HT-29 (cell line): ENCODE data around the gene APCDD1. TPM values are rescaled to one million over a fixed set of nuclear protein-coding genes. Genes with fewer than 3 reads are reported as not detected.
A peak's percentile ranks its signal among the peaks of the same experiment; 100 is the strongest.

ENCODE experiments used
- DNase-seq: peaks from one replicate; pipeline ENCODE4 v3.0.0-alpha.2; 2015; ENCODE audit warnings: low spot score
- total RNA-seq: library from RNA; depleted of rRNA; stranded (reverse); fragments of >200 nt; shearing (Covaris generic); gene quantifications from 2 replicates; pipeline ENCODE4 v1.2.3, GENCODE V29; 2014

APCDD1 gene
- total RNA-seq, 1 experiment from 2014 or later: not detected

DNA sequence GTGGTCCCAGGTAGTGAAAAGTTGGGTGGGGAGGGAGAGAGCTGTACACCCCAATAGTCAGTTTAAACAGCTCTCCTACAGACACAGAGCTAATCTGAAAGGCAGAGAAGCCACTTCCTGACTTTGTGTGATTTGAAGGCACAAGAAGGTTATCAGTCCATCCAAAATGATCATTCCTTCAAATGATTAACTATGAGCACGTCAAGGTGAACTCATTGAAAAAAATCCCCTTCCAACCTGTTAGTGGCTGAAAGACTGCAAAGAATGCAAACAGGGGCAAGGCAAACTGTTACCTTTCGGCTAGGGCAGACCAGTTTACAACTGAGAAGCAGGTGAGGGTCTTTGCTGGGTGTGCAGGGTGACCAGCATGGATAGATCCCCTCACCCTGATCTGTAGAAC is 22.8 kb upstream of the APCDD1 start:
- DNase-seq: no peak

DNA sequence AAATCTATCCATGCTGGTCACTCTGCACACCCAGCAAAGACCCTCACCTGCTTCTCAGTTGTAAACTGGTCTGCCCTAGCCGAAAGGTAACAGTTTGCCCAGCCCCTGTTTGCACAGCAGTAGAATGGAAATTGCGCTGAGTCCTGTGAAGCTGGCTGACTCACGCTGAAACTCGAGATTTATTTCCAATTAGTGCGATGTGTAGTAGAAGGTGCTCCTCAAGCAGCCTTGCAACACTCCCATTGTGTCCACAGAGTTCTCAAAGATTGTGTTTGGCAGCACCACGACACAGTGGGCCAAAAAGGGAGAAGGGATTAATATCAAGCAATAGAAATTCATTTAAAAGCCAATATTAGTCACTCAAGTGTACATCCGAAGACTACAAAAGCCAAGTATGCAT is 21.7 kb upstream of the APCDD1 start:
- DNase-seq: no peak

DNA sequence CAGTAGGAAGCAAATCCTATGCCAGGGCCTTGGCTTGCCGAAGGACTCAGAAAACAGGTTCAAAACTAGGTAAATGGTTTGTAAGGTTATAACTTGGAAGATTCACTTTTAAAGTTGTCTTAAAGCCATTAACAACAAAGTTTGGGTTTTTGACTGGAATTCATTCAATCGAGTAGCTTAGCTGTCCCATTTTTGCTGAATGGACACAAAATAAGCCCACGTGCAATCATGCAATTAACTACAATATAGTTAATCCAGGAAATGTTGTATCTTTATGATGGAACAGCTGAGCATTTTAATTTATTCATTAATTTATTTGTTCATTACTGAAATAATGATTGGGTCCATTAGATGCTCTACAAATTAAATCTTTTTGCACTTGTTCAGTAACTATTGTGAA is 18.3 kb upstream of the APCDD1 start:
- DNase-seq: no peak

DNA sequence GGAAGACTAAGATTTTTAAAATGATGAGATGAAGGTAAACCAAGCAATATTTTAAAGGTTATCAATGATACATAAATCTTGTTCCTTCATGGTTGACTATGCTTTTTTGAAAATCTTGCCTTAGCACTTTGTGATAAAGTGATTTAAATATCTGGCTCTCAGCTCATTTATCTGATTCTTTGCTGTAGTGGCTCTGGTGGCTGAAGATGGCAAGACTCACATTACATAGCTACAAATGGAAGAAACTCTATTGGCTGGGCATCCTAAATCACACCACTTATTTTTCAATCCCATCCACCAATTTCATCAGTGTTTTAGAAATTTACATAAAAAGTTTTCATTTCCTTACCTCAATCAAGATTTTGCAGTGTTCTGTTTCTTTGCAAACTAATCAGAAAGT is 16.6 kb upstream of the APCDD1 start:
- DNase-seq: peak; percentile 45

DNA sequence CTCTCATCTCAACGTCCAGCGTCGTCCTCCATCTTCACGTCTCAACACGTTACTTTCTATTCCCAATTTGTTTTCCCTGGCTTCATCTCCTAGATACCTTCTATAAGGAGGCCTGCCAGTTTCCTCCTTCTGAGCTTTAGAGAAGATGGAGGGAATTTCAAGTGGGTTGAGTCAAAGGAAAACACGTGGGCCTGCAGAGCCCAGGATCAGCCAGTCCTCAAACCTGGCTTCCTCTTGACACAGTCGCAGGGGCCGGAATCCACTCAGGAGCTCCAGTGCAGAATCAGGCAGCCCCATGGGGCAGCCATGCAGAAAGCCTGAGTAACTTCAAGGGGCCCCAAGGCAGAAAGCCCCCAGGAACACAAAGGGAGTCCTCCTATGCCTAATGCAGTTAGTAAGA is 14.5 kb upstream of the APCDD1 start:
- no peak for DNase-seq

DNA sequence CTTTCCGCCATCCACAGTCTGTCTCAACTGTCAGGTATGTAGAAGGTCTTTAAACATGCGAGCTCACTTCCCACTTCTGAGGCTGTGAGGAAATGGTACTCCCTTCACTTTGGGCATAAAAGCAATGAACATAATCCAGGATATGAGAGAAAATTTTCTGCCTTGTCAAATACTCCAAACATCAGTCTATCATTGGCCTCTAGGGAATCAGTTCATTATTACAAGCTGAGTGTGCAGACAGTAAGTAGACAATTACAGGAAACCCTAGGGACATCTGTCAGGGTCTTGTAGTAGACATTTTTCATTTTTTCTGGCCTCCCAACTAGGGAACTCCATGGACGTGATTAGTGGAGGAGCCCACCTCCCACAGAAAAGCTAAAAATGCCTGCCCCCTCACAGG is 13.6 kb upstream of the APCDD1 start:
- no peak for DNase-seq

DNA sequence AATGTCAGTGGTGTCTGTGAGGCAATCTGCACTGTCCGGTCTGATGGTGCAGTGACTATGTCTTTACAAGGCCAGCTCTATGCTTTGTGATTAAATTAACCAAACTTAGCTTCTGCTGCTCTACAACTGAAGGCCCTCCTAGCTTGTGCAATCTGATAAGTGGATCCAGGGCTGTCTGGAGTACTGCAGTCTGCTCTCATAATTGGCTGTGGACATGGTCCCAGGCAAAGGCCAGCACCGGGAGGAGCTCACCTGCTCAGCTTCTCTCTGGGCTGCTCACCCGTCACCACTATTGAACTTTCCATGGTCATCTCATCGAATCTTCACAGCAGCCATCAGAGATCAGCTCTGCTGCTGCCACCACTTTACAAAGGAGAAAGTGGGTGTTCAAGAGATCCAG is 13.0 kb upstream of the APCDD1 start:
- no peak for DNase-seq

DNA sequence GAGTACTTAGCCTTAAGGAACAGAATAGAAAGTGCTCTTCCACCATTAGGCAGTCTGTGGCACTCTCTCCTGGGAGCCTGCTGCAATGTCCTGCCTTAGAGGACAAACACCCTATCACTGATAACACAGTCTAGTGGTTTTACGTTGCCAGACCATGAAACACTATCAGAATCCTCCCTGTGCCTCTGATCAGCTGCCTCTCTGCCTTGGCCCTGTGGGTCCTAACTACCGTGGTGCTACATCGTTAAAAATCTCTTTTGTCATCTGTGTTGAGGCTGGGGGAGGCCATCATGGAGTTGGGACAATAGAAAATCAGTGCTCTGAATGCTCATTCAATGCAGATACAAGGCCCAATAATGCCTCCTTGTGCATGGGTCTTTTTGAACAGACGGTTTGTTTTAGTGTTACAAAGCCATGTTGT is 11.9 kb upstream of the APCDD1 start:
- DNase-seq: no peak

DNA sequence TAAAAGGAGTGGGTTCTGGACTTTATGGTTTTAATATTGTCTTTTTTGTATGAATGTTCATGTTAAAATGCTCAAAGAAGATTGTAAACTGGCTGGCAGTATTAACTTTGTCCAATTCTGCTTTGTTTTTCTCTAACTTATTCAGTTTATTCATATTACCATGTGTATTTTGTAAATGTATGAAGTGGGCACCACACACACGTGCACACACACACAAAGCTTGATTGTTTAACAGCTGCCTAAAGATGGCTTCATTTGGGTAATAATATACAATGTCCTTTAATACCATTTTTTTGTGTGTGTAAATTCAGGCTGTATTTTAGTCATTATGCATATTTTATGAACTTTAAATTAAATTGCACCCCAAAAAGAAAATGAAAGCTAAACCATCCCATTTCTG is 11.4 kb upstream of the APCDD1 start:
- DNase-seq: no peak

DNA sequence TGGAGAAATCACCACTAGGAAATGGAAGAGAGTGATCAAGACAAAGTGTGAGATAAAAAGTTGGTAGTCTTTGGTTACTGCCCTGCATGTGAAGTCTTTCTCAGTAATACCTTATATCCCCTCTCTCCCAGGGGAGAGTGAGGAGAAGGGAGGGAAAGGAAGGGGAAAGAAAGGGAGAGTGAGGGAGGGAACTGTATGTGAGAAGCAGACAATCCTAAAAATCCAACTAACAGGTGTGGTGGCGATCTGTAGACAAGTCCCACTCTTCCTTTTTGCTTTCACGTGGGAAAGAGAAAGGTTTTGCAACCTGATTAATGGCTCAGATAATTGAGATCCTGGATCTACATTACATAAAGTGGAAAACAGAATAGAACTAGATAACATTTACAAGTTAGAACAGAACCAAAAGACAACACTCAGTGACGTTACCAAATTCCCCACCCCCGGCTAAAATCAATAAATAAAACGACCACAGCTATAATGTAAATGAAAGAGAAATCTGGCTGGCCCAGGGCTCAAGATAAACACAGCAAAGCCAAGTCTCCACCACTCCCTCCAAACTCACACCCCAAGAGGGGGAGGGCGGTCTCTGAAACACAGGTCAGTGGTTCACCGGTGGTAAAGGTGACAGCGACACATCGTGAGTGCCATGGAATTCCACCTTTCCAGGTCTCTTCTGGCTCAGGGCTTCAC is 10.0 kb upstream of the APCDD1 start:
- DNase-seq: no peak

DNA sequence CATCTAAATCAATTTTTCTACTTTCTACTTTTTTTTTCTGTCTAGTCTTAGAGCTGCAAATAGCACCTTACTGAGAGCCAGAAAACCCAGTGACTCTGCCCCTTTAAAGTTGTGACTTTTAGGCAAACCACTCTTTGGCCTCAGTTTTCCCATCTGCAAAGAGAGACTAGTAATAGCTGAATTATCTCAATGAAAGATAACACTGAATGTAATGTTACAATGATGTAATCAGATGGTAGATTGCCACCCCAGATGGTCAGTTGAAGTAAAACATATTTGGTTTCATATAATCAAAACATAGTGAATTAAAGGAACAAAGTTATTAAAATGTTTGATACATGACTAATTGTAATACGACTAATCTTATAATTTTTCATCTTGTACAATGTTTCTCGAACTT is 5.0 kb upstream of the APCDD1 start:
- no peak for DNase-seq

DNA sequence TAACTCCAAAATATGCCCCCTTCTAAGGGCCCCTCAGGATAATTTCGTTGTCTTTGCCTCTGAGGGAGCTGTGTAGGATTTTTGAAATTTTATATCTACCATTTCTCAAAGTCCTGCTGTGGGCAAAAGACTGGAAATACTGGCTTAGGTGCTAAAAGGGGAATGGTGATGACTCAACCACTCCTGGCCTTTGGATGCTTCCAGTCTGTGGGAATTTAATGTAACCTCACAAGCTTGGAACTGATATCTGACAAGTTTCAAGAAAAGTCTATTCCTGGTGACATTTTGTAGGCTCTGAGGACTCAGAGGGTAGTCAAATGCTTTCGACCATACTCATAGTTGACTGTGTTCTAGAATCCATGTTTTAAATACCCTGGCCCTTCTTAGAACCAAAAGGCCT is 3.4 kb upstream of the APCDD1 start:
- DNase-seq: no peak

DNA sequence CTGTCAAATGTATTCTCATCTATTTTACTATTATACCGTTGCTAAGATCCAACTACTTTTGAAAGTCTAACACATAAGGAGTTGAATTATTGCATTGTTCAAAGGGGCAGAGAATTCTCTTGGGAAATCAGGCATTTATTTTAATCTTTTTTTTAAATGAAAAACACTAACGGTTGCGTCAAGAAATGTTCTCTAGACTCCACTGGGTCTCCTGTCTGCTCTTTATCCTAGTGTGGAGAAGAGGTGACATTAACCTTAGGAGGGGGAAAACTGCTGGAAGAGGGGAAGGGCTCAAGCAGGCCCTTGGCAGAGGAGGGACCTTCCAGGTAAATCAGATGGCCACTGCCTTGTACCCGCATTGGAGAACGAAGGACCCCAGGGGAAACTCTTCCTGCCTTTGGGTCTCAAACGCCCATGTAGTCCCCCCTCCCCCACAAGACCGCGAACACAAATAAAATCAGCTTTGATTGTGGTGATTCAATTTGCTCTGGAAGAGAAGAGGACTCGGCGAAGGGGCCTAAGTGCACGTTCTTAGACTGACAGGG is 1.1 kb upstream of the APCDD1 start:
- no peak for DNase-seq

DNA sequence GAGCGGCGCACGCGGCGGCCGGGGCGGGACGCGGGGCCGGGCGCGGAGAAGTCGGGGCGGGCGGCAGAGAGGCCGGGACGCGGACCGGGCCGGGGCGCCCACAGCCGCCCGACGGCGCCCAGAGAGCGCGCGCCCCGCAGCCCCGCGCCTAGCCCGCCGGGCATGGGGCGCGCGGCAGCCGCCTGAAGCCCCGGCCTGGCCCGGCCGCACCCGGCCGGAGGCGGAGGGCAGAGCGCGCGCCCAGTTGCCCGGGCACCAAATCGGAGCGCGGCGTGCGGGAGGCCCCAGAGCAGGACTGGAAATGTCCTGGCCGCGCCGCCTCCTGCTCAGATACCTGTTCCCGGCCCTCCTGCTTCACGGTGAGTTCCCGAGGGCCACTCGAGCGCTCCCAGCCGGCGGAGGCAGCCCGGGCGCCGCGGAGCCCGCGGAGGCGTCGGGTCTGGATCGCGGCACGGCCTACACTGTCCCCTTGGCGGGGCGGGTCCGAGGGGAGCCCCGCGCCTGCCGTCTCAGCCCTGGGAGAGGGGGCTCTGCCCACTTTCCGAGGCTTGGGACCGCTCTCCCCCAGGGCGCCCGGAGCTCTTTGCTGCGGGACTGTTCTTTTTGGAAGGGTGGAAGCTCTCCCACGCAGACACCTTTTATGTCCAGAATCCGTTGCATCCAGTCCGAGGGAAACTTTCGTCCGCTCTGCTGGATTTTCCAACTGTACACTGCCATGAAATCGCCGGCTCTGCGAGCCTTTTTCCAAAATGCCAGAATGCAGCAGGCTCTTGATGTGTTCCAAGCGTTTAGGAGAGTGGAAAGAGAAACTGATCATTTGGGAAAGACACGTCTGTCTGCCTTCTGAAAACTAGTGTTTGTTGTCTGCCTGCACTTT is 484 bp downstream of the APCDD1 start:
- no peak for DNase-seq

DNA sequence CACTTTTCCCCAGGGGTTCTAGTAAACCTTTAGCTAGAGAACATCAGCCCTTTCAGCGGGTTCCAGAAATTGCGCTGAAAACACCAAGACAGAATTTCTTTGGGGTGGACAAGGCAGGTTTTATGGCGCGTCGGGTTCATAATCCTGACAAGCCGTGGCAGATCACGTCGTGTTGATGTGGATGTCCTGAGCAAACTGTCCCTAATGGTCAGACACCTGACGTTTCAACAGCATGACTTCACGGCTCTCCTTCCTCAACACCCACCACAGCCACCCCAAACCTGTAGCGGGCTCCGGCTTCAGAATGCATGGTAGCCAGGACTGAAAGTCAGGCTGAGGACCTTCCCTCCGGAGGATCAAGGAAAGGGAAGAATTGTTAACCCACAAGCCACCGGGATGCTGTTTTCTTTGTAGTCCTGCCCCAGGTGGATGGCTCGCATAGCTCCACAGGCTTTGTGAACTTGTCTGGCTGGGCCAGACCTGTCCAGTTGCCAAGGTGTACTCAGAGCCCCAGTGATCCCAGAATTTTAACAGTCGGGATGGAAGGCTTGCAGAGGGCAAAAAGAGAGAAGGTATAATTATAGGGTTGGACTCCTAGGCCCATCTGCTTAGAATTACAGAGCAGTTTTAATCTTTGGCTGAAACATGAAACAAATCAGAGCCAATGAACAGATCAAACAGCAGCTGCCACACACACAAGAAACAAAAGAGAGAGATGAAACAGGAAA is 1.5 kb downstream of the APCDD1 start:
- no peak for DNase-seq

DNA sequence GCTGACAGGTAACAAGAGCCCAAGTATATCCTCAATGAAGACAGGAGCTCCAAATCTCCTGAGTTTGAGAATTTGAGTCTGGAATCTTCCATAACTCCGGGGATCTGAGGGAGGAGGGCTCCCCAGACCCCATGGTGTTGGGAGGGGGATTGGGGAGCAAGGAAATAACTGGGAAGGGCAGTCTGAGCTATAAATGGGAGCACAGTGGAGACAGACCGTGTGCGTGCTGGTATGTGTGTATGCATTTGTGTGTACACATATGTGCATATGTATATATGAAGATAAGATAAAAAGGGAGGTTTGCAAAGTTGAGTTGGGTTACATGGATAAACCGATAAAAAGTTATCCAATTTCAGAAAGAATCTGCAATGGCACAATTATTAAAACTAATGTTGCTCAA is 2.3 kb downstream of the APCDD1 start:
- DNase-seq: no peak

DNA sequence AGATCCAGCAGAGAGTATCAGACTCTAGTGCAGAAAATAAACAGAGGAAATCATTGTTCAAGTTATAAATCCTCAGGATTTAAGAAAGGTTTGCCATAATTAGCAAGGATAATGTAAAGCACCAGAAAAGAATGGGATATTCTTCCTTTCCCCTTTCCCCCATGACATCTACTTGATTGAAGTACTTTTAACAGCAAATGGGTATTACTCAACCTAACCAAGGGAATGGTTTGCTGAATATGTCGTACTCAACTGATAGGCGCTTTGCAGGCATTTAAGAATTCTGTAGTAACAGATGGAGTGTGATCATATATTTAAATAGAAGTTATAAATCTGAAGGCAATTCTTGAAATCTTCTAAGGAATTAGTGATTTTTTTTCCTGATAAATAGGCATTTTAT is 2.7 kb downstream of the APCDD1 start:
- no peak for DNase-seq

DNA sequence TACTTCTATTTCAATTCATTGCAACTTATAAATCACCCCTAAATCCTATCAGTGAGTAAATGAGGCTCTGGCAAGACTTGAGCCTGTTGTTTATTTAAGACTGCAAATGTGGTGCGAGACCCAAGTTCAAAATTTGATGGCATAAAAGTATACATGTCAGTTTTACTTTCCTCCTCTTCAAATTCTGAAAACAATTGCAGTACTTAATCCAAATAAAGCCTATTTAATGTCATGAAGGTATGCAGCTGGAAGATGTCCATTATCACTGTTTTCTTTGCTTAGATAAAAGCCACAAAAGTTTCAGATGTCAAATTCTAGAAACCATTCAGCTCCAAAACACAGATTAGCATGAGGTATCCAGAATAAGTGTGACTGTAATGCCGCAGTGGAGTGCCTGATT is 3.3 kb downstream of the APCDD1 start:
- no peak for DNase-seq

DNA sequence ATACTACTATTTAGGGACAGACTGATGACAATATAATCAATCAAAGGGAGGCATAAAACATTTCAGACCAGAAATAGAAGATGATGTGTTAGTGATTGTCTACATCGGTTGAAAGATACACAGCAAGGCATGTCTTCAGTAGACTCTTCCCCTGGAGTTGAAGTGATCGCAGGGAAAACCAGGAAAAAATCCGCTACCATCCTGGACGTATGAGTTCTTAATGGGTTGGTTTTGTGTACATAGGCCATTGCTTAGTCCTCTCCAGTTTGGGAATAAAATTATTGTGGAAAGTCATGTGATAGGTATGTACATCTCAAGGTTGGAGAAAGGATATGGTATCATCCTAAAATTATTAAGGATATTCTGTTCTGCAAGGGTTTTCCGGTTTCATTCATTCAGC is 4.3 kb downstream of the APCDD1 start:
- no peak for DNase-seq

DNA sequence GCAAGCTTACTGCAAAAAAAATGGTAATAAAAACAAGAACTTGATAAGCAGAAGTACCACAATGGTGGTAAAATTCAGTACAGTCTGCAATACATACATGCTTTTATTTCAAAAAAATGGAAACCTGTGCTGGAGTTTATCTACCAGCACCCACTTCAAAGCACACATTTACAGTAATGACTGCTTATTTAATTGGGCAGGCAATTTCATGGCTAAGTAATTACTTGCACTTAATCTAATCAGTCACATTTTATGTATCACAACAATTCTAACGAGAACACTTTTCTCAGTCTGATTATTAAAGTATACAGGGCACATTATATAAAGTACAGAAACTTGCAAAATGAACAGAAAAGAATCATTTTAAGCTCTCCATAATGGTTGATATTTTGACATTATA is 5.2 kb downstream of the APCDD1 start:
- no peak for DNase-seq

DNA sequence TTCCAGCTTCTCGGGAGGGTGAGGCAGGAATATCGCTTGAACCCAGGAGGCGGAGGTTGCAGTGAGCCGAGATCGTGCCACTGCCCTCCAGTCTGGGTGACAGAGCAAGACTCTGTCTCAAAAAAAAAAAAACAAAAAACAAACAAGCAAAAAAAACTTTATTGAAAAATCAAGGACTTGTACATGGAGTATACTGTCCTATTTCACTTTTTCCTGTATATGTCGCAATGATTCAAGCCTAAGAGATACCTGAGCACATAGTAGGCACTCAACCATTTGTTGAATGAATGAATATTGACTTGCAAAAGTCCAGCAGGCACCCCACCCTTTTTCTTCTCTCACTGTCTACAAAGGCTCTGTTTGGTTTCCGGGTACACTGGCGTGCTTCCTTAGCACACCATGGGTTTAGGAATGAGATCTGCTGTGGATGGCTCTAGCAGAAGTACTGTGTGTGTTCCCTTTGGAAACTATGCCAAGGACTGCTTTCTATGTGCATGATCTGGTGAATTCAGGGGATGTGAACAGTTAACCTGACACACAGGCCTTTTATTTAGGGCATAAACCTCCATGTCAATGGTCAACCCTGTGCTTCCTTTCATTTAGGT is 6.1 kb downstream of the APCDD1 start:
- DNase-seq: no peak

DNA sequence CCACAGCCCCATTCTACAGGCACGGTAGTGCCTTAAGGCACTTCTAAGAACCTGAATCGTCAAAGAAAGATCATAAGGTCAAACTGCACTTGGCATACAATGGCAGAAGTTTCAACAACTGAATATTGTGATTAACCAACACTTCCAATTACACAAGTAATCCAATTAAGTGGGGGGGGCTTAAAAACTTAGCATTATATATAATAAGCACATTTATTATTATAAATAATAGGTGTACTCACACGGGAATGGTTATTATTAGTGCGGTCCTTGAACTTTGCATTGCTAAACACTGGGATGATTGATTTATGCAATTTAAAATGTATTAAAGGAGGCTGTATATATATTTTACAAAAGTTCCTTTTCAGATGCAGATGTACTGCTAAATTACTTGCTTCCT is 7.6 kb downstream of the APCDD1 start:
- no peak for DNase-seq
